Loucy (cell line): ENCODE results near the gene PRSS36.

Experiments used
- H2AFZ ChIP-seq: fragments of 200-600 bp; sonication (generic); 2 replicates; pipeline ENCODE4 v1.6.0; 2016; ENCODE audit warnings: antibody characterized with exemption, mild to moderate bottlenecking, low read length, moderate library complexity
- H3F3A ChIP-seq: fragments of 200-600 bp; 2 replicates; pipeline ENCODE4 v1.6.0; 2016; ENCODE audit warnings: antibody characterized with exemption, low read depth, mild to moderate bottlenecking
- H3K27me3 ChIP-seq: fragments of 200-600 bp; sonication (generic); 2 replicates; pipeline ENCODE4 v1.6.1; 2014; ENCODE audit warnings: low read length, mild to moderate bottlenecking; ENCODE audit not compliant: insufficient read depth, poor library complexity, severe bottlenecking
- H3K36me3 ChIP-seq: fragments of 200-600 bp; sonication (generic); 2 replicates; pipeline ENCODE4 v1.6.1; 2016; ENCODE audit warnings: low read length; ENCODE audit not compliant: insufficient read depth
- H3K4me1 ChIP-seq: fragments of 200-600 bp; sonication (generic); 2 replicates; pipeline ENCODE4 v1.5.1; 2014; ENCODE audit warnings: low read length, mild to moderate bottlenecking; ENCODE audit not compliant: insufficient read depth, poor library complexity, severe bottlenecking
- H3K4me2 ChIP-seq: fragments of 200-600 bp; sonication (generic); 2 replicates; pipeline ENCODE4 v1.6.0; 2014; ENCODE audit warnings: antibody characterized with exemption, low read length, low read depth, mild to moderate bottlenecking; ENCODE audit not compliant: poor library complexity, severe bottlenecking
- H3K4me3 ChIP-seq: fragments of 200-600 bp; sonication (generic); 2 replicates; pipeline ENCODE4 v1.5.1; 2014; ENCODE audit warnings: low read length, mild to moderate bottlenecking, mixed read lengths; ENCODE audit not compliant: poor library complexity, severe bottlenecking
- H3K79me2 ChIP-seq: fragments of 200-600 bp; sonication (generic); 2 replicates; pipeline ENCODE4 v1.6.1; 2014; ENCODE audit warnings: low read length; ENCODE audit not compliant: insufficient read depth
- H3K9ac ChIP-seq: fragments of 200-600 bp; sonication (generic); 2 replicates; pipeline ENCODE4 v1.6.0; 2014; ENCODE audit warnings: mild to moderate bottlenecking, low read depth, low read length, moderate library complexity; ENCODE audit not compliant: poor library complexity, severe bottlenecking
- H3K9me2 ChIP-seq: fragments of 200-600 bp; sonication (generic); replicated peaks from 2 replicates; pipeline ENCODE4 v1.6.1; 2016; ENCODE audit warnings: low read depth, low read length, mixed read lengths
- H3K9me3 ChIP-seq: fragments of 200-600 bp; sonication (generic); 2 replicates; pipeline ENCODE4 v1.6.1; 2014; ENCODE audit warnings: mild to moderate bottlenecking, antibody characterized with exemption, low read length, low read depth; ENCODE audit not compliant: insufficient read depth
- H4K20me1 ChIP-seq: fragments of 200-600 bp; sonication (generic); 2 replicates; pipeline ENCODE4 v1.6.0; 2014; ENCODE audit warnings: antibody characterized with exemption, low read length, mild to moderate bottlenecking; ENCODE audit not compliant: insufficient read depth, poor library complexity, severe bottlenecking
- EZH2phosphoT487 ChIP-seq: fragments of 200-600 bp; IDR thresholded peaks from 2 replicates; pipeline ENCODE4 v1.6.1; 2018; ENCODE audit warnings: antibody characterized with exemption, mild to moderate bottlenecking, moderate library complexity, borderline replicate concordance
- TF ChIP-seq, protein P1 (sequence below): fragments of 200-600 bp; sonication (generic); conservative IDR thresholded peaks from 2 replicates; pipeline ENCODE4 v1.5.1; 2014; ENCODE audit warnings: mild to moderate bottlenecking, antibody characterized with exemption, low read length

PRSS36 gene

DNA sequence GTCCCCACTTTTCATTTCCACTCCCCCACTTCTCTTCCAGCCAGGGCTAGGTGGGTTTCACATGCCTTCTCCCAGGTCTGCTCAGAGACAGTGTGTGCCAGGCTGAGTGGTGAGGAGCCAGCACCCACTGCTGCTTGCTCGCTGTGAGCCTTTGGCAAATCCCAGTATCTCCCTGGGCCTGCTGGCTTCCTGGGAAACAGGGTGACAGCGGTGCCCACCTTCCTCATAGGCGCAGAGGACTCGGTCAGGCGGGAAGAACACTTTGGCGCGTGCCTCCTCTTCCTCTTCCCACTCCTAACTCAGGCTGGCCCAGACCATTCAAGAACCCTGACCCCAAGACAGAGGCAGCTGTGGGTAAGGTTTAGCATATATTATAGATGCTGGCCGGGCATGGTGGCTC lies 60.7 kb downstream of the PRSS36 start:
- H2AFZ ChIP-seq: no peak overlapping the region
- no peaks in the 10 kb centered on the region for H3K9me2 ChIP-seq
- no peaks in the 10 kb centered on the region for H3K9me3 ChIP-seq
- H3F3A ChIP-seq: no peaks in the 10 kb centered on the region
- H4K20me1 ChIP-seq: peaks cover 14% of the 10 kb centered on the region
- H3K9ac ChIP-seq: no peak overlapping the region
- no peak for TF ChIP-seq EZH2phosphoT487
- TF ChIP-seq, protein P1, sequence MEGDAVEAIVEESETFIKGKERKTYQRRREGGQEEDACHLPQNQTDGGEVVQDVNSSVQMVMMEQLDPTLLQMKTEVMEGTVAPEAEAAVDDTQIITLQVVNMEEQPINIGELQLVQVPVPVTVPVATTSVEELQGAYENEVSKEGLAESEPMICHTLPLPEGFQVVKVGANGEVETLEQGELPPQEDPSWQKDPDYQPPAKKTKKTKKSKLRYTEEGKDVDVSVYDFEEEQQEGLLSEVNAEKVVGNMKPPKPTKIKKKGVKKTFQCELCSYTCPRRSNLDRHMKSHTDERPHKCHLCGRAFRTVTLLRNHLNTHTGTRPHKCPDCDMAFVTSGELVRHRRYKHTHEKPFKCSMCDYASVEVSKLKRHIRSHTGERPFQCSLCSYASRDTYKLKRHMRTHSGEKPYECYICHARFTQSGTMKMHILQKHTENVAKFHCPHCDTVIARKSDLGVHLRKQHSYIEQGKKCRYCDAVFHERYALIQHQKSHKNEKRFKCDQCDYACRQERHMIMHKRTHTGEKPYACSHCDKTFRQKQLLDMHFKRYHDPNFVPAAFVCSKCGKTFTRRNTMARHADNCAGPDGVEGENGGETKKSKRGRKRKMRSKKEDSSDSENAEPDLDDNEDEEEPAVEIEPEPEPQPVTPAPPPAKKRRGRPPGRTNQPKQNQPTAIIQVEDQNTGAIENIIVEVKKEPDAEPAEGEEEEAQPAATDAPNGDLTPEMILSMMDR: no peak
- H3K36me3 ChIP-seq: peaks cover 19% of the 10 kb centered on the region; the same call in 1 of the 2 replicates
- no peak overlapping the region for H3K4me3 ChIP-seq
- H3K27me3 ChIP-seq: no peaks in the 10 kb centered on the region
- H3K79me2 ChIP-seq: peaks cover 41% of the 10 kb centered on the region
- H3K4me1 ChIP-seq: peaks cover 21% of the 10 kb centered on the region
- no peak overlapping the region for H3K4me2 ChIP-seq
